Fibroblast of peridontal ligament (primary cell): Measurements from ENCODE around the gene TMEM82.
A peak's percentile ranks its signal among the peaks of the same experiment; 100 is the strongest.

Source experiments
- DNase-seq: peaks from one replicate; pipeline ENCODE4 v3.0.0-alpha.2; 2010; ENCODE audit errors: extremely low read depth

TMEM82 gene

GRCh38 chr1:15736038-15736891, 6.0 kb upstream of the TMEM82 start, which contains the start of gene SLC25A34:
Gene SLC25A34, plus strand, starts transcription at chr1:15736258. Its CDS starts 228 bp downstream, at chr1:15736486.
- DNase-seq: no peak

- DNase-seq: no peak
Measured at GRCh38 chr1:15736892-15737261, 5.4 kb upstream of the TMEM82 start.

- no peak for DNase-seq
Measured at GRCh38 chr1:15737324-15738319, 4.7 kb upstream of the TMEM82 start.

GRCh38 chr1:15738416-15739113, 3.7 kb upstream of the TMEM82 start:
- peak; percentile 12 for DNase-seq

GRCh38 chr1:15739259-15739658, 3.0 kb upstream of the TMEM82 start:
- DNase-seq: no peak

GRCh38 chr1:15739745-15740144, 2.6 kb upstream of the TMEM82 start:
- no peak for DNase-seq

- peak; percentile 37 for DNase-seq
Measured at GRCh38 chr1:15740924-15741850, 1.1 kb upstream of the TMEM82 start.

GRCh38 chr1:15744122-15744679, 1.9 kb downstream of the TMEM82 start:
- DNase-seq: no peak

GRCh38 chr1:15747378-15747777, 5.1 kb downstream of the TMEM82 start:
- DNase-seq: no peak

GRCh38 chr1:15748264-15748663, 6.0 kb downstream of the TMEM82 start:
- no peak for DNase-seq

- DNase-seq: no peak
Measured at GRCh38 chr1:15748690-15749398, 6.5 kb downstream of the TMEM82 start.

- DNase-seq: no peak
Measured at GRCh38 chr1:15749399-15750291, 7.3 kb downstream of the TMEM82 start.

GRCh38 chr1:15750924-15751323, 8.6 kb downstream of the TMEM82 start:
- no peak for DNase-seq

GRCh38 chr1:15751717-15752116, 9.4 kb downstream of the TMEM82 start:
- DNase-seq: no peak

- DNase-seq: no peak
Measured at GRCh38 chr1:15753776-15754175, 11.5 kb downstream of the TMEM82 start.

GRCh38 chr1:15755021-15755645, 12.8 kb downstream of the TMEM82 start:
- DNase-seq: no peak

GRCh38 chr1:15755646-15756040, 13.3 kb downstream of the TMEM82 start:
- no peak for DNase-seq
